ENCODE results near the gene CASQ2. TPM values are rescaled to one million over a fixed set of nuclear protein-coding genes. Genes with fewer than 3 reads are reported as not detected.
A peak's percentile ranks its signal among the peaks of the same experiment; 100 is the strongest.

The CASQ2 gene
- total and polyA plus RNA-seq, 10 of the 15 experiments (the other 5 are each of a cell fraction or from before 2014, with no cell fraction given) = not detected

DNA sequence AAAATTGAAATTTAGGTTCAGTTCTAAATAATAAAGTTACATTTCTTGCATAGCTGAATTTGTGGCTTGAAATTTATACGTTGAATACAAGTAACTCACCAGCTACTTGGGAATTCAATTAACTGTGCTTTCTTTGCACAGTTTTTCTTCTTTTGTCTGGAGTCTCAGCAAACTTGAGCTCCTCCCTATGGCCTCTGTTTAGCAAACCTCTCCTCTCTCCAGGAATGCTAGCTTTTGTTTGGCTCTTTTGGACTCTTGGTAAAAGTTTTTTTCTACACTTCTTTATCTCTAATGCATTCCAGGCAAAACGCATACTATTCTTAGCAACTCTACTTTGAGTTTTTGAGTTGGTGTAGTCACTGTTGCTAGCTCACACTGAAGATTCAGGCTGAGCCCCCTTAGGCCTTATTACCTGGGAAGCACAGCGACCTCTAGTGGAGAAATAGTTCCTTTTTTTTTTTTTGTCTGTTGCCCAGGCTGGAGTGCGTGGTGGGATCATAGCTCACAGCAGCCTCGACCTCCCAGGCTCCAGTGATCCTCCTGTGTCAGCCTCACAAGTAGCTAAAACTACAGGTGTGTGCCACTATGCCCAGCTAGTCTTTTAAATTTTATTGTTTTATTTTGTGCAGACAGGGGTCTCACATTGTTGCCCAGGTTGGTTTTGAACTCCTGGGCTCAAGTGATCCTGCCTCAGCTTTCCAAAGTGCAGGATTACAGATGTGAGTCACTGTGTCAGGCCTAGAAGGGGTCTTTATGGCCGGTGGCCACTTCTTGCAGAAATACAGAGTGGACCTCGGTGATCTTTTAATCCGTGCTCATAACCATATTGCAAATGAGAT lies 61.7 kb downstream of the CASQ2 start:
- H3K27ac ChIP-seq (ENCODE audit: control insufficient read depth, insufficient read depth) = no peak overlapping the region
- H3K9me3 ChIP-seq (replicated peaks; ENCODE audit: control insufficient read depth, insufficient read depth, low read length) = no peaks in the 10 kb centered on the region
- no TSS peak for BruUV-seq (replicated peaks)
- in situ Hi-C loops (cut with MboI) = loop anchor here (5.0 kb wide), 1 partner anchor 100 kb away; no protein-coding TSS in a partner anchor
- WGBS (ENCODE audit: insufficient coverage, insufficient replicate concordance, low lambda C conversion rate, missing lambda C conversion rate) = 15% methylated on average over 8 of the region's 8 CpGs
- H3K4me1 ChIP-seq (ENCODE audit: control insufficient read depth, insufficient read depth, low read length) = no peaks in the 10 kb centered on the region
- intact Hi-C loops (cut with micrococcal nuclease; ENCODE audit: unreplicated experiment) = loop anchor here (1.0 to 10.0 kb wide), 2 partner anchors 99 to 572 kb away; no protein-coding TSS in a partner anchor
- peak; percentile 91 for FAIRE-seq
- no peak overlapping the region for H3K9ac ChIP-seq (ENCODE audit: control insufficient read depth, insufficient read depth, low read length)
- H3K79me2 ChIP-seq (ENCODE audit: control insufficient read depth, insufficient read depth, low read length) = no peaks in the 10 kb centered on the region
- H3K4me2 ChIP-seq (ENCODE audit: control insufficient read depth, insufficient read depth) = no peak overlapping the region
- ChIA-PET CTCF (interaction anchor here (0.5 to 5.7 kb wide), 56 partner anchors 9 to 956 kb away, joined by 3 to 97 read pairs (median 4); partner anchors contain the start of gene CASQ2), RAD21 (ENCODE audit: unreplicated experiment) (interaction anchor here (0.6 to 4.0 kb wide), 16 partner anchors 8 to 292 kb away, joined by 3 to 48 read pairs (median 4); no protein-coding TSS in a partner anchor), SMC1A (ENCODE audit: uncharacterized antibody, unreplicated experiment) (interaction anchor here (0.6 to 4.5 kb wide), 26 partner anchors 8 to 749 kb away, joined by 3 to 46 read pairs (median 4); no protein-coding TSS in a partner anchor), POLR2A (no interaction called here)
- H3K4me3 ChIP-seq = no peak overlapping the region
- H2AFZ ChIP-seq (ENCODE audit: control insufficient read depth, low read depth, low read length) = no peak overlapping the region
- H4K20me1 ChIP-seq (ENCODE audit: control insufficient read depth, insufficient read depth) = no peaks in the 10 kb centered on the region
- peak; percentile 91 for ATAC-seq
- no peaks in the 10 kb centered on the region for H3K36me3 ChIP-seq (ENCODE audit: control insufficient read depth in 2 of 2, insufficient read depth in 2 of 2, low read length in 1 of 2)
- TF ChIP-seq IKZF2 (IDR thresholded peaks at IDR 0.05) (no peak), BRCA1 (IDR thresholded peaks at IDR 0.05; ENCODE audit: low read depth, low read length) (no peak), CREB1 (IDR thresholded peaks at IDR 0.05; ENCODE audit: low read depth) (no peak), RAD21 (IDR thresholded peaks at IDR 0.05; ENCODE audit: insufficient read depth, low read depth, low read length) (peak; percentile 73), SMC3 (IDR thresholded peaks at IDR 0.05; ENCODE audit: borderline replicate concordance, low read length) (peak; percentile 69), RUNX3 (IDR thresholded peaks at IDR 0.05; ENCODE audit: low read length) (no peak), ZNF384 (IDR thresholded peaks at IDR 0.05; ENCODE audit: borderline replicate concordance, low read depth, low read length) (peak; percentile 65; the same call in 1 of the 2 replicates)
- TF ChIP-seq, protein P1, sequence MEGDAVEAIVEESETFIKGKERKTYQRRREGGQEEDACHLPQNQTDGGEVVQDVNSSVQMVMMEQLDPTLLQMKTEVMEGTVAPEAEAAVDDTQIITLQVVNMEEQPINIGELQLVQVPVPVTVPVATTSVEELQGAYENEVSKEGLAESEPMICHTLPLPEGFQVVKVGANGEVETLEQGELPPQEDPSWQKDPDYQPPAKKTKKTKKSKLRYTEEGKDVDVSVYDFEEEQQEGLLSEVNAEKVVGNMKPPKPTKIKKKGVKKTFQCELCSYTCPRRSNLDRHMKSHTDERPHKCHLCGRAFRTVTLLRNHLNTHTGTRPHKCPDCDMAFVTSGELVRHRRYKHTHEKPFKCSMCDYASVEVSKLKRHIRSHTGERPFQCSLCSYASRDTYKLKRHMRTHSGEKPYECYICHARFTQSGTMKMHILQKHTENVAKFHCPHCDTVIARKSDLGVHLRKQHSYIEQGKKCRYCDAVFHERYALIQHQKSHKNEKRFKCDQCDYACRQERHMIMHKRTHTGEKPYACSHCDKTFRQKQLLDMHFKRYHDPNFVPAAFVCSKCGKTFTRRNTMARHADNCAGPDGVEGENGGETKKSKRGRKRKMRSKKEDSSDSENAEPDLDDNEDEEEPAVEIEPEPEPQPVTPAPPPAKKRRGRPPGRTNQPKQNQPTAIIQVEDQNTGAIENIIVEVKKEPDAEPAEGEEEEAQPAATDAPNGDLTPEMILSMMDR (IDR thresholded peaks at IDR 0.05 in 2 of 3, conservative IDR thresholded peaks at IDR 0.05 in 1 of 3; ENCODE audit: control insufficient read depth in 2 of 3, extremely low read depth in 1 of 3, insufficient read depth in 1 of 3, low read depth in 3 of 3, low read length in 3 of 3) = peak; percentile 48 to 62 (median 59)
- TF ChIP-seq, protein P2, sequence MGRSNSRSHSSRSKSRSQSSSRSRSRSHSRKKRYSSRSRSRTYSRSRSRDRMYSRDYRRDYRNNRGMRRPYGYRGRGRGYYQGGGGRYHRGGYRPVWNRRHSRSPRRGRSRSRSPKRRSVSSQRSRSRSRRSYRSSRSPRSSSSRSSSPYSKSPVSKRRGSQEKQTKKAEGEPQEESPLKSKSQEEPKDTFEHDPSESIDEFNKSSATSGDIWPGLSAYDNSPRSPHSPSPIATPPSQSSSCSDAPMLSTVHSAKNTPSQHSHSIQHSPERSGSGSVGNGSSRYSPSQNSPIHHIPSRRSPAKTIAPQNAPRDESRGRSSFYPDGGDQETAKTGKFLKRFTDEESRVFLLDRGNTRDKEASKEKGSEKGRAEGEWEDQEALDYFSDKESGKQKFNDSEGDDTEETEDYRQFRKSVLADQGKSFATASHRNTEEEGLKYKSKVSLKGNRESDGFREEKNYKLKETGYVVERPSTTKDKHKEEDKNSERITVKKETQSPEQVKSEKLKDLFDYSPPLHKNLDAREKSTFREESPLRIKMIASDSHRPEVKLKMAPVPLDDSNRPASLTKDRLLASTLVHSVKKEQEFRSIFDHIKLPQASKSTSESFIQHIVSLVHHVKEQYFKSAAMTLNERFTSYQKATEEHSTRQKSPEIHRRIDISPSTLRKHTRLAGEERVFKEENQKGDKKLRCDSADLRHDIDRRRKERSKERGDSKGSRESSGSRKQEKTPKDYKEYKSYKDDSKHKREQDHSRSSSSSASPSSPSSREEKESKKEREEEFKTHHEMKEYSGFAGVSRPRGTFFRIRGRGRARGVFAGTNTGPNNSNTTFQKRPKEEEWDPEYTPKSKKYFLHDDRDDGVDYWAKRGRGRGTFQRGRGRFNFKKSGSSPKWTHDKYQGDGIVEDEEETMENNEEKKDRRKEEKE (IDR thresholded peaks at IDR 0.05) = no peak
- H3K27me3 ChIP-seq (replicated peaks in 1 of 2; ENCODE audit: control insufficient read depth in 2 of 2, insufficient read depth in 2 of 2, low read length in 1 of 2) = 0 out of 4 replicates have a peak, but pooled peaks cover 0 to 1% of the 10 kb centered on the region in 2 experiments
- peak; percentile 7 for DNase-seq (ENCODE audit: low read depth, low spot score)
